Fibroblast of lung (primary cell): ENCODE results near the gene BOLA1. TPM values are rescaled to one million over a fixed set of nuclear protein-coding genes. Genes with fewer than 3 reads are reported as not detected.
"Not testable (repeated sequence)": the region's sequence is repeated elsewhere in the genome, so short reads cannot be mapped to it uniquely, and the experiment has no call there.

Experiments used
- DNase-seq, 2 donors: peaks; one replicate each; pipeline versions ENCODE4 v3.0.0 to v3.0.0-alpha.2; 2010; ENCODE audit warnings: low read depth in 2 of 2
- H2AFZ ChIP-seq: 2 replicates; pipeline ENCODE4 v1.5.1; 2012; ENCODE audit warnings: low read length, control low read depth, inconsistent platforms
- H3K27ac ChIP-seq: 2 replicates; pipeline ENCODE4 v1.5.1; 2011; ENCODE audit warnings: low read length, control low read depth; ENCODE audit not compliant: insufficient read depth
- H3K27me3 ChIP-seq: 2 replicates; pipeline ENCODE4 v1.5.1; 2011; ENCODE audit warnings: mild to moderate bottlenecking, low read length; ENCODE audit not compliant: control insufficient read depth, insufficient read depth
- H3K36me3 ChIP-seq: 2 replicates; pipeline ENCODE4 v1.5.1; 2011; ENCODE audit warnings: low read length; ENCODE audit not compliant: control insufficient read depth, insufficient read depth
- H3K4me1 ChIP-seq: 2 replicates; pipeline ENCODE4 v1.5.1; 2011; ENCODE audit warnings: low read length; ENCODE audit not compliant: control insufficient read depth, insufficient read depth; ENCODE audit errors: extremely low read depth
- H3K4me2 ChIP-seq: 2 replicates; pipeline ENCODE4 v1.5.1; 2011; ENCODE audit warnings: low read length, control low read depth; ENCODE audit not compliant: insufficient read depth; ENCODE audit errors: extremely low read depth
- H3K4me3 ChIP-seq, 4 experiments: fragments of 200-600 bp in 1 of 4; sonication (generic) in 1 of 4; replicated peaks in 1 of 4; 2 replicates each; pipeline ENCODE4 v1.5.1; 2011 to 2016; ENCODE audit warnings: low read length in 4 of 4, low read depth in 3 of 4, mild to moderate bottlenecking in 3 of 4, control low read depth in 2 of 4, inconsistent platforms in 1 of 4, mixed read lengths in 1 of 4; ENCODE audit not compliant: insufficient read depth in 1 of 4; ENCODE audit errors: control extremely low read depth in 1 of 4
- H3K79me2 ChIP-seq: 2 replicates; pipeline ENCODE4 v1.5.1; 2012; ENCODE audit warnings: mild to moderate bottlenecking, low read length, inconsistent platforms; ENCODE audit not compliant: control insufficient read depth, insufficient read depth
- H3K9ac ChIP-seq: 2 replicates; pipeline ENCODE4 v1.5.1; 2011; ENCODE audit warnings: mild to moderate bottlenecking, low read length, control low read depth; ENCODE audit not compliant: insufficient read depth
- H3K9me3 ChIP-seq: 2 replicates; pipeline ENCODE4 v1.5.1; 2012; ENCODE audit warnings: low read depth, low read length; ENCODE audit not compliant: control insufficient read depth, insufficient read depth
- H4K20me1 ChIP-seq: 2 replicates; pipeline ENCODE4 v1.5.1; 2011; ENCODE audit warnings: low read length; ENCODE audit not compliant: control insufficient read depth, insufficient read depth; ENCODE audit errors: extremely low read depth
- polyA plus RNA-seq, 2 donors: library from polyadenylated mRNA; depleted of rRNA in 1 of 2; stranded (reverse) in 1 of 2; unstranded in 1 of 2; fragments of >200 nt; gene quantifications; 2 replicates each; pipeline ENCODE4 v1.2.1, GENCODE V29; 2011 to 2012; ENCODE audit warnings: missing spikeins in 1 of 2
- total RNA-seq: library from RNA; depleted of rRNA; stranded (reverse); fragments of >200 nt; gene quantifications from 2 replicates; pipeline ENCODE4 v1.2.1, GENCODE V29; 2014

BOLA1 gene
- total and polyA plus RNA-seq, 2 donors (not counting 1 experiment from before 2014, with no cell fraction given) = 6.4 to 12.4 TPM

DNA sequence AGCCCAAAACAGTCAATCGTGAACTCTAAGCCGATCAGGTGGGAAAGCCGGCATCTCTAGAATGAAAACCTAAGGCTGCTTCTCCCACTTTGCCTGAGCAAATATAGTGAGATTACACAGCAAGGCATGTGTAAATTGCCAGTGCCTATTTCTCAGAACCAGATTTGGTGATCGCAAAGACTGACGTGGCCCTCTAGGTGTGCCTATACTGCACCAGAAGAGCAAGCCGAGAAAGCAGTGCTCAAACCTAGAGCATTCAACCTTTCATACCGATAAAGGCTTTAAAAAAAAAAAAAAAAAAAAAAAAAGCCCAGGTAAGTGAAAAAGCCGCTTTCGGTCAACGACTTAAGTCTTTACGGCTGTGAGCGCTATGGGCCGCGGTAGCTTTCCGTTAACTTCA, 39.1 kb upstream of the BOLA1 start:
- not testable (repeated sequence) for H3K27ac ChIP-seq, H3K4me3 ChIP-seq, H3K9ac ChIP-seq, H3K4me2 ChIP-seq, DNase-seq, H3K27me3 ChIP-seq, H3K36me3 ChIP-seq, H3K9me3 ChIP-seq, H4K20me1 ChIP-seq, H3K79me2 ChIP-seq, H3K4me1 ChIP-seq, H2AFZ ChIP-seq

DNA sequence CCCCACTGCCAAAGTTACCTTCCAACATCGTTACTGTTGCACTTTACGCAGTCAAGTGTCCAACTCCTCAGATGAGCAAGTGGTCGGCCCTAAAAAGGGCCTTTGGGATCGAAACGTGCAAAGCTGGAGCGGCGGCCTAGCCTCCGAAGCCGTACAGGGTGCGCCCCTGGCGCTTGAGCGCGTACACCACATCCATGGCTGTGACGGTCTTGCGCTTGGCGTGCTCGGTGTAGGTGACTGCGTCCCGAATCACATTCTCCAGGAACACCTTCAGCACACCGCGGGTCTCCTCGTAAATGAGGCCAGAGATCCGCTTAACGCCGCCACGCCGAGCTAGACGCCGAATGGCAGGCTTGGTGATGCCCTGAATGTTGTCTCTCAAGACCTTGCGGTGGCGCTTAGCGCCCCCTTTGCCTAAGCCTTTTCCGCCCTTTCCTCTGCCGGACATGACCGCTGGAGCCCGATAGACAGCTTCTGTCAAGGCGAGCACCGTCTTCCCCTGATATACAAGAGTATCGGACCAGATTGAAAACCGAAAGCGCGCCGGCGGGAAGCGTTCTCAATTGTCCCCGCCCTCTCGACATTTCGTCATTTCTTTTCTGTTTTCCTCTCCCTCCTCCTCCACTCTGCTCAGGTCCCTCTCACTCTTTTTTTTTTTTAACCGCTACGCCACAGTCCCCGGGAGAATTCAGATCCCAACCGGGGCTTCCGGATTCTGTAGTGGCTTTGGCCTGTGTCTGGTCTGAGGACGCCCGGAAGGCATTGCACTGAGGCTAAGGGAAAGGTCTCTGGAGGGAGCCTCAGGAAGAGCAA, 38.5 kb upstream of the BOLA1 start:
- H3K4me3 ChIP-seq, H3K4me1 ChIP-seq, H3K9ac ChIP-seq, H3K36me3 ChIP-seq, H3K79me2 ChIP-seq, DNase-seq, H3K27ac ChIP-seq, H3K27me3 ChIP-seq, H2AFZ ChIP-seq, H3K9me3 ChIP-seq, H3K4me2 ChIP-seq, H4K20me1 ChIP-seq: not testable (repeated sequence)

DNA sequence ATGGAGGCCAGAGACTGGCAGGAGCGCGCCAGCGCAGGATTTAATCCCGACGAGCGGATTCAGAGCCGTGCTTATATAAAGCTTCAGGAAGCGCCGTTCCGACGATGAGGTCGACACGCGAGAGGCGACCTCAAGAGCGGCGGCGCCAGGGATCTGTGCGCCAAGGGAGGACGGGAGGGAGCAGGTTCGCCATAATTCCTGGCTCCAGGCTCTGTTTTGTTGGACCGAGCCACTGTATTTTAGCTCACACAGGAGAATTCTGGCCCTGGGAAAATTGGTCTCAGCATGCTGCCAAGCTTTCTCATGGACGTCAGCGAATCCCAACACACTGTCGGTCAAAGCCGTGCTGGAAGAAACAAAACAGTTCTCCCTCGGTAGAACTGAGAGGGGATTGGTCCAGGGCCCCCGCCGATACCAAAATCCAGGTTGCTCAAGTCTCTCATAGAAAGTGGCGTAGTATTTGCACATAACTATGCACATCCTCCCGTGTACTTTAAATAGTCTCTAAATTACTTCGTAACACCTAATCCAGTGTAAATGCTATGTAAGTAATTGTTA, 37.8 kb upstream of the BOLA1 start:
- not testable (repeated sequence) for H3K27me3 ChIP-seq, H3K79me2 ChIP-seq, H2AFZ ChIP-seq, H4K20me1 ChIP-seq, H3K4me1 ChIP-seq, H3K9ac ChIP-seq, H3K9me3 ChIP-seq, H3K4me3 ChIP-seq, H3K4me2 ChIP-seq, DNase-seq, H3K27ac ChIP-seq, H3K36me3 ChIP-seq

DNA sequence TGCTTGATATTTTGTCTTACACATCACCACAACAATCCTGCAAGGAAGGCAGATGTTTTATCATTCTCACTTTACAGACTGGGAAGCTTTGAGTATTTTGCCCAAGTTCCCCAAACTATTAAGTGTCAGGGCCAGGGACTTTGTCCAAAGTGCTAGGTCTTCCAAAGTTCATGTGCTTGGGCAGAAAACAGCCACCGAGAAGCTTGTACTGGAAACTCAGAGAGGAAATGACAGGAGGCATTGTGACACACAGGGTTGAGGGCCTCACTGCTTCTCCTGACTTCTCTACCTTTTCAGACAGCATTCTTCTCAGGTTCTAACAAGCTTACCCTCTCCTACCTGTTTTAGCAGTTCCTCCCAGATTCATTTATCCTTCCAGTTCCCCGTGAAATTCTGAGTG, 32.5 kb upstream of the BOLA1 start:
- H3K36me3 ChIP-seq, H3K27ac ChIP-seq, H3K4me1 ChIP-seq, DNase-seq, H3K9me3 ChIP-seq, H3K4me2 ChIP-seq, H3K4me3 ChIP-seq, H3K9ac ChIP-seq, H4K20me1 ChIP-seq, H2AFZ ChIP-seq, H3K79me2 ChIP-seq, H3K27me3 ChIP-seq: not testable (repeated sequence)

DNA sequence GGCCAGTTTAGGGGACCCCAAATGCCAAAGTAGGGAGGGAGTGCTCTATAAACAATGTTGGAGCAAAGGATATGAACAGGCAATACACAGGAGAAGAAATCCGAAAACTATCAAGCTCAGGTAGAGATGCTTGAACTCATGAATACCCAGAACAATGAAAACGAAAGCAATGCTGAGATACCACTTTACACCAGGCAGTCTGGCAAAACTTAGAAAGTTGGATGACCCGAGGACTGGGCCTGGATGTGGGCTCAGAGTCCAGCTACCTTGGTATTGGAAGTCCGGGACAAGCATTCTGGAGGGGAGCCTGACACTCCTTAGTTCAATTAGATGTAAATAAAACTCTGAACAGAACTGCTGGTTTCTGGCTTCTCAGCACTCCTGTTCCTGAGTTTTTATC, 26.3 kb upstream of the BOLA1 start:
- H3K27ac ChIP-seq, H4K20me1 ChIP-seq, H2AFZ ChIP-seq, H3K4me1 ChIP-seq, H3K4me3 ChIP-seq, H3K79me2 ChIP-seq, DNase-seq, H3K27me3 ChIP-seq, H3K4me2 ChIP-seq, H3K9ac ChIP-seq, H3K36me3 ChIP-seq, H3K9me3 ChIP-seq: not testable (repeated sequence)
